GM12878 (cell line): Measurements from ENCODE around the gene EPHB1. TPM values are rescaled to one million over a fixed set of nuclear protein-coding genes. Genes with fewer than 3 reads are reported as not detected.

Experiments
- ATAC-seq: fragments of 200-7000 bp; cut with Tn5 transposase; 3 replicates; pipeline ENCODE4 v1.9.1; 2020; ENCODE audit warnings: mild to moderate bottlenecking, moderate library complexity
- BruUV-seq: library from RNA; stranded (reverse); fragments of 400-500 nt; replicated peaks from 2 replicates; lab custom pipeline; 2021; lab: Mats Ljungman, UMichigan
- CTCF ChIA-PET: fragments of 300-600 bp; sonication (Branson Sonifier 250); formaldehyde crosslinking; extraction: SDS; loops from one replicate; lab custom pipeline; 2021; ENCODE audit warnings: inconsistent platforms; lab: Yijun Ruan, JAX
- POLR2A ChIA-PET: fragments of 350-600 bp; formaldehyde crosslinking; extraction: SDS; loops from one replicate; lab custom pipeline; 2021; ENCODE audit warnings: inconsistent platforms; lab: Charles Lee
- RAD21 ChIA-PET: fragments of 300-600 bp; sonication (Branson Sonifier 250); formaldehyde crosslinking; loops from one replicate; lab custom pipeline; 2023; ENCODE audit warnings: antibody characterized with exemption; ENCODE audit not compliant: unreplicated experiment; lab: Charles Lee
- SMC1A ChIA-PET: fragments of 300-600 bp; sonication (Branson Sonifier 250); formaldehyde crosslinking; loops from one replicate; lab custom pipeline; 2023; ENCODE audit not compliant: unreplicated experiment, uncharacterized antibody; lab: Charles Lee
- DNase-seq: peaks from one replicate; pipeline ENCODE4 v3.0.0-alpha.2; 2011; ENCODE audit warnings: low read depth, low spot score
- FAIRE-seq: peaks from 3 replicates; lab custom pipeline; 2011; peaks lifted over from hg19 to GRCh38; lab: Jason Lieb, UNC
- H2AFZ ChIP-seq: 2 replicates; pipeline ENCODE4 v1.6.0; 2011; ENCODE audit warnings: low read depth, low read length, control low read depth; ENCODE audit not compliant: control insufficient read depth
- H3K27ac ChIP-seq: 2 replicates; pipeline ENCODE4 v1.5.1; 2011; ENCODE audit warnings: control low read depth; ENCODE audit not compliant: control insufficient read depth, insufficient read depth
- H3K27me3 ChIP-seq, 2 experiments: replicated peaks in 1 of 2; 2 replicates each; pipeline versions ENCODE4 v1.6.0 to v1.6.1; 2011; ENCODE audit warnings: low read length in 1 of 2; ENCODE audit not compliant: control insufficient read depth in 2 of 2, insufficient read depth in 2 of 2
- H3K36me3 ChIP-seq, 2 experiments: 2 replicates each; pipeline ENCODE4 v1.5.1; 2011; ENCODE audit warnings: low read length in 1 of 2; ENCODE audit not compliant: control insufficient read depth in 2 of 2, insufficient read depth in 2 of 2
- H3K4me1 ChIP-seq: 2 replicates; pipeline ENCODE4 v1.6.1; 2011; ENCODE audit warnings: mild to moderate bottlenecking, low read length, moderate library complexity, mixed read lengths; ENCODE audit not compliant: control insufficient read depth, insufficient read depth
- H3K4me2 ChIP-seq: 2 replicates; pipeline ENCODE4 v1.6.0; 2011; ENCODE audit warnings: control low read depth; ENCODE audit not compliant: control insufficient read depth, insufficient read depth
- H3K4me3 ChIP-seq: fragments of 200-600 bp; sonication (generic); 2 replicates; pipeline ENCODE4 v1.5.1; 2016
- H3K79me2 ChIP-seq: 2 replicates; pipeline ENCODE4 v1.6.0; 2011; ENCODE audit warnings: low read length; ENCODE audit not compliant: control insufficient read depth, insufficient read depth
- H3K9ac ChIP-seq: 2 replicates; pipeline ENCODE4 v1.8.0; 2011; ENCODE audit warnings: low read length, control low read depth, mixed read lengths; ENCODE audit not compliant: control insufficient read depth, insufficient read depth
- H3K9me3 ChIP-seq: replicated peaks from 3 replicates; pipeline ENCODE4 v1.5.1; 2011; ENCODE audit warnings: mild to moderate bottlenecking, low read length; ENCODE audit not compliant: control insufficient read depth, insufficient read depth
- H4K20me1 ChIP-seq: 2 replicates; pipeline ENCODE4 v1.6.0; 2011; ENCODE audit not compliant: control insufficient read depth, insufficient read depth
- CBX5 ChIP-seq: sonication (generic); IDR thresholded peaks from 2 replicates; pipeline ENCODE4 v1.6.1; 2016; ENCODE audit warnings: low read depth, moderate library complexity, mild to moderate bottlenecking, inconsistent platforms
- EZH2 ChIP-seq: IDR thresholded peaks from 2 replicates; pipeline ENCODE4 v1.6.1; 2012; ENCODE audit warnings: low read depth, mild to moderate bottlenecking, control low read depth, inconsistent platforms, low read length, borderline replicate concordance; ENCODE audit not compliant: control insufficient read depth
- FOS ChIP-seq: IDR thresholded peaks from 3 replicates; pipeline ENCODE4 v1.6.1; 2011; ENCODE audit warnings: borderline replicate concordance; ENCODE audit not compliant: insufficient read length; ENCODE audit errors: extremely low read depth
- IKZF2 ChIP-seq, 2 experiments: fragments of 450-650 bp; IDR thresholded peaks; 2 replicates each; pipeline ENCODE4 v1.6.1; 2017; ENCODE audit warnings: mild to moderate bottlenecking in 2 of 2, moderate library complexity in 2 of 2
- IRF4 ChIP-seq: IDR thresholded peaks from 2 replicates; pipeline ENCODE4 v1.6.1; 2011; ENCODE audit warnings: low read depth, low read length
- MTA2 ChIP-seq: fragments of 450-650 bp; IDR thresholded peaks from 2 replicates; pipeline ENCODE4 v1.6.1; 2016; ENCODE audit warnings: low read depth, mild to moderate bottlenecking, moderate library complexity
- MYC ChIP-seq: IDR thresholded peaks from 2 replicates; pipeline ENCODE4 v1.6.1; 2011; ENCODE audit warnings: mild to moderate bottlenecking, low read length, moderate library complexity, inconsistent platforms; ENCODE audit not compliant: insufficient read depth, insufficient replicate concordance, insufficient read length, severe bottlenecking
- POU2F2 ChIP-seq: IDR thresholded peaks from 3 replicates; pipeline ENCODE4 v1.6.1; 2011; ENCODE audit warnings: low read depth, mild to moderate bottlenecking, low read length, borderline replicate concordance
- SMC3 ChIP-seq: IDR thresholded peaks from 2 replicates; pipeline ENCODE4 v1.6.1; 2011; ENCODE audit warnings: low read length, improper control_type of control experiment, borderline replicate concordance
- WRNIP1 ChIP-seq: IDR thresholded peaks from 2 replicates; pipeline ENCODE4 v1.6.1; 2011; ENCODE audit warnings: low read depth, low read length, improper control_type of control experiment, borderline replicate concordance
- ZNF207 ChIP-seq: fragments of 450-650 bp; IDR thresholded peaks from 2 replicates; pipeline ENCODE4 v1.6.1; 2014; ENCODE audit warnings: antibody characterized with exemption, mild to moderate bottlenecking, borderline replicate concordance
- ZNF217 ChIP-seq: fragments of 450-650 bp; IDR thresholded peaks from 2 replicates; pipeline ENCODE4 v1.6.1; 2017; ENCODE audit warnings: antibody characterized with exemption, mild to moderate bottlenecking
- ZNF274 ChIP-seq: IDR thresholded peaks from one replicate; pipeline ENCODE4 v1.8.0; 2011; ENCODE audit not compliant: insufficient read length, insufficient read depth
- WGBS: methylation state at CpG from one replicate; pipeline ENCODE4 v1.1.6; 2016; ENCODE audit warnings: low lambda C conversion rate; ENCODE audit not compliant: insufficient replicate concordance, insufficient coverage; ENCODE audit errors: missing lambda C conversion rate; 5-methylcytosine and 5-hydroxymethylcytosine counted together
- in situ Hi-C: fragments of 300-500 bp; cut with MboI; formaldehyde crosslinking; loops from 9 replicates; pipeline ENCODE4 v1.14.3; 2018; ENCODE audit warnings: mixed read lengths
- intact Hi-C: fragments of 100-400 bp; cut with micrococcal nuclease; formaldehyde crosslinking; loops from one replicate; pipeline ENCODE4 v1.14.2; 2022; ENCODE audit not compliant: unreplicated experiment
- polyA plus RNA-seq, 11 experiments: library from polyadenylated mRNA; depleted of rRNA in 4 of 11; unstranded in 6 of 11; stranded (reverse) in 5 of 11; fragments of >200 nt; fragmentation: Nextera tagmentation in 4 of 11; fragmentation: Illumina TruSeq in 1 of 11; extraction: Ambion mirVana in 4 of 11; extraction: Trizol in 1 of 11; gene quantifications; 1 replicate in 1 of 11; 2 replicates in 10 of 11; pipeline versions ENCODE4 v1.2.1 to v1.2.3, GENCODE V29; 2011 to 2016; ENCODE audit warnings: inconsistent platforms in 2 of 11, missing spikeins in 2 of 11, low read depth in 1 of 11
- total RNA-seq, 4 experiments: library from RNA; depleted of rRNA in 3 of 4; stranded (reverse); fragments of >200 nt in 3 of 4; fragmentation: Illumina TruSeq in 1 of 4; extraction: Trizol in 1 of 4; gene quantifications; 2 replicates each; pipeline versions ENCODE4 v1.2.1 to v1.2.3, GENCODE V29; 2013 to 2021
- TF ChIP-seq, protein P1 (sequence below): IDR thresholded peaks from 2 replicates; pipeline ENCODE4 v1.6.1; 2011; ENCODE audit warnings: mild to moderate bottlenecking, low read depth, low read length, moderate library complexity; ENCODE audit not compliant: insufficient replicate concordance
- TF ChIP-seq, protein P2 (sequence below): fragments of 450-650 bp; IDR thresholded peaks from 2 replicates; pipeline ENCODE4 v1.6.1; 2017; ENCODE audit warnings: mild to moderate bottlenecking, low read depth, inconsistent platforms; ENCODE audit not compliant: poor library complexity, severe bottlenecking
- TF ChIP-seq, protein P3 (sequence below): IDR thresholded peaks from 2 replicates; pipeline ENCODE4 v1.6.1; 2011; ENCODE audit warnings: low read depth, low read length, improper control_type of control experiment, borderline replicate concordance

EPHB1 gene
- total and polyA plus RNA-seq, 10 of the 15 experiments (the other 5 are each of a cell fraction or from before 2014, with no cell fraction given) = 0.33 to 23.8 (median 1.2) TPM

- TF ChIP-seq, protein P1, sequence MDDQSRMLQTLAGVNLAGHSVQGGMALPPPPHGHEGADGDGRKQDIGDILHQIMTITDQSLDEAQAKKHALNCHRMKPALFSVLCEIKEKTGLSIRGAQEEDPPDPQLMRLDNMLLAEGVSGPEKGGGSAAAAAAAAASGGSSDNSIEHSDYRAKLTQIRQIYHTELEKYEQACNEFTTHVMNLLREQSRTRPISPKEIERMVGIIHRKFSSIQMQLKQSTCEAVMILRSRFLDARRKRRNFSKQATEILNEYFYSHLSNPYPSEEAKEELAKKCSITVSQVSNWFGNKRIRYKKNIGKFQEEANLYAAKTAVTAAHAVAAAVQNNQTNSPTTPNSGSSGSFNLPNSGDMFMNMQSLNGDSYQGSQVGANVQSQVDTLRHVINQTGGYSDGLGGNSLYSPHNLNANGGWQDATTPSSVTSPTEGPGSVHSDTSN = no peak
- TF ChIP-seq EZH2 = no peak
These were observed 21.6 kb downstream of the EPHB1 start (continued) for GRCh38 chr3:134816623-134817022.

DNA sequence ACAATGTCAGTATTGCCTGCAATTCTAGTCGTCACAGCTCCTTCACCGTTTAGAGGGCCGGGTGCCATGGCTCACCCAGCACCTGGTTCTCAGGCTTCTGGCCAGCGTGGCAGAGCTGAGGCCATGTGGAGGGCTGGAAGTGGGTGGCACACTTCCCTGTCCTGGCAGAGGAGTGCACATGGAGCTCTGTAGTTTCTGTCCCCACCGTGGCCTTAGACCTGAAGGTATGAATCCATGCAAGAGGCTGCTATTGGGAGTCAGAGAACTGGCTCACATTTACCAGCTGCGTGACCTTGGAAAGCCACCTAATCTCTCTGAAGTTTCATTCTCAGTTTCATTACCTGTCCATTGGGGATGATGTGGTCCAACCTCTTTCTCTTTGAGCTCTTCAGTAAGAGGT is 22.2 kb downstream of the EPHB1 start:
- Histone ChIP-seq H3K27ac (peak overlapping the region; percentile 27; the same call in 1 of the 2 replicates), H4K20me1 (no peaks in the 10 kb centered on the region), H3K36me3 (peaks cover 0 to 4% of the 10 kb centered on the region in 2 experiments; a peak in 1 of 4 replicates), H3K4me1 (peaks cover 13% of the 10 kb centered on the region), H2AFZ (no peak overlapping the region), H3K27me3 (no peaks in the 10 kb centered on the region), H3K4me3 (no peak overlapping the region), H3K9ac (no peak overlapping the region), H3K4me2 (peak overlapping the region; percentile 32), H3K79me2 (peaks cover 28% of the 10 kb centered on the region), H3K9me3 (no peaks in the 10 kb centered on the region; the same call in 2 of the 3 replicates)
- ATAC-seq (peak; percentile 85), DNase-seq (no peak), FAIRE-seq (peak; percentile 68)
- CTCF ChIA-PET = interaction anchor here (0.8 to 1.3 kb wide), 4 partner anchors 17 to 429 kb away, joined by 3 to 4 read pairs (median 4); no protein-coding TSS in a partner anchor
- BruUV-seq = no TSS peak
- POLR2A ChIA-PET = interaction anchor here (0.7 to 0.8 kb wide), 2 partner anchors 9 to 14 kb away, joined by 3 to 9 read pairs; no protein-coding TSS in a partner anchor
- SMC1A ChIA-PET = interaction anchor here (0.8 to 1.4 kb wide), 4 partner anchors 9 to 112 kb away, joined by 3 to 5 read pairs (median 3); partner anchors contain the start of gene EPHB1
- in situ Hi-C loops = no loop called here
- RAD21 ChIA-PET = interaction anchor here (1.0 to 1.1 kb wide), 2 partner anchors 22 to 87 kb away, joined by 3 to 4 read pairs; partner anchors contain the start of gene EPHB1
- WGBS = 37% methylated on average over 6 of the region's 6 CpGs
- intact Hi-C loops = no loop called here
- no peak for TF ChIP-seq POU2F2
- TF ChIP-seq IRF4 = 0 out of 2 replicates have a peak, but pooled peaks have one; percentile 40
- TF ChIP-seq, protein P2, sequence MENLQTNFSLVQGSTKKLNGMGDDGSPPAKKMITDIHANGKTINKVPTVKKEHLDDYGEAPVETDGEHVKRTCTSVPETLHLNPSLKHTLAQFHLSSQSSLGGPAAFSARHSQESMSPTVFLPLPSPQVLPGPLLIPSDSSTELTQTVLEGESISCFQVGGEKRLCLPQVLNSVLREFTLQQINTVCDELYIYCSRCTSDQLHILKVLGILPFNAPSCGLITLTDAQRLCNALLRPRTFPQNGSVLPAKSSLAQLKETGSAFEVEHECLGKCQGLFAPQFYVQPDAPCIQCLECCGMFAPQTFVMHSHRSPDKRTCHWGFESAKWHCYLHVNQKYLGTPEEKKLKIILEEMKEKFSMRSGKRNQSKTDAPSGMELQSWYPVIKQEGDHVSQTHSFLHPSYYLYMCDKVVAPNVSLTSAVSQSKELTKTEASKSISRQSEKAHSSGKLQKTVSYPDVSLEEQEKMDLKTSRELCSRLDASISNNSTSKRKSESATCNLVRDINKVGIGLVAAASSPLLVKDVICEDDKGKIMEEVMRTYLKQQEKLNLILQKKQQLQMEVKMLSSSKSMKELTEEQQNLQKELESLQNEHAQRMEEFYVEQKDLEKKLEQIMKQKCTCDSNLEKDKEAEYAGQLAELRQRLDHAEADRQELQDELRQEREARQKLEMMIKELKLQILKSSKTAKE = no peak
- 0 out of 4 replicates have a peak, but pooled peaks of 1 of the 2 experiments have one; percentile 15 for TF ChIP-seq IKZF2 (IDR thresholded peaks at IDR 0.05)
- no peak for TF ChIP-seq FOS
- TF ChIP-seq SMC3 = no peak
- no peak for TF ChIP-seq ZNF274
- TF ChIP-seq ZNF217 = no peak
- no peak for TF ChIP-seq MYC
- no peak for TF ChIP-seq ZNF207
- no peak for TF ChIP-seq MTA2
- TF ChIP-seq, protein P1 = no peak
- TF ChIP-seq, protein P3, sequence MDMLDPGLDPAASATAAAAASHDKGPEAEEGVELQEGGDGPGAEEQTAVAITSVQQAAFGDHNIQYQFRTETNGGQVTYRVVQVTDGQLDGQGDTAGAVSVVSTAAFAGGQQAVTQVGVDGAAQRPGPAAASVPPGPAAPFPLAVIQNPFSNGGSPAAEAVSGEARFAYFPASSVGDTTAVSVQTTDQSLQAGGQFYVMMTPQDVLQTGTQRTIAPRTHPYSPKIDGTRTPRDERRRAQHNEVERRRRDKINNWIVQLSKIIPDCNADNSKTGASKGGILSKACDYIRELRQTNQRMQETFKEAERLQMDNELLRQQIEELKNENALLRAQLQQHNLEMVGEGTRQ = no peak
- no peak for TF ChIP-seq WRNIP1
- TF ChIP-seq CBX5 = no peak
